A673 (cell line): ENCODE measurements around the gene SDK1. TPM values are rescaled to one million over a fixed set of nuclear protein-coding genes. Genes with fewer than 3 reads are reported as not detected.

ENCODE experiments used
- BruUV-seq: library from RNA; stranded (reverse); fragments of 400-500 nt; replicated peaks from 2 replicates; lab custom pipeline; 2021; lab: Mats Ljungman, UMichigan
- CTCF ChIA-PET: fragments of 300-600 bp; sonication (Branson Sonifier 250); formaldehyde crosslinking; loops from one replicate; lab custom pipeline; 2022; ENCODE audit warnings: antibody characterized with exemption; lab: Charles Lee
- POLR2A ChIA-PET: fragments of 300-600 bp; sonication (Branson Sonifier 250); formaldehyde crosslinking; loops from one replicate; lab custom pipeline; 2022; ENCODE audit warnings: antibody characterized with exemption; ENCODE audit not compliant: low non-redundant PET; lab: Charles Lee
- DNase-seq: peaks from one replicate; pipeline ENCODE4 v3.0.0-alpha.2; 2015; ENCODE audit warnings: low spot score
- H3K27ac ChIP-seq: fragments of 200-600 bp; sonication (generic); 2 replicates; pipeline ENCODE4 v1.5.1; 2016; ENCODE audit warnings: mixed run types, low read depth, mild to moderate bottlenecking, mixed read lengths, antibody characterized with exemption, low read length; ENCODE audit not compliant: poor library complexity, severe bottlenecking
- H3K27me3 ChIP-seq: fragments of 200-600 bp; sonication (generic); replicated peaks from 2 replicates; pipeline ENCODE4 v1.6.1; 2017; ENCODE audit warnings: mixed run types, low read depth, mild to moderate bottlenecking, mixed read lengths, antibody characterized with exemption, low read length; ENCODE audit not compliant: insufficient read depth, poor library complexity
- H3K36me3 ChIP-seq: fragments of 200-600 bp; sonication (generic); 2 replicates; pipeline ENCODE4 v1.6.1; 2016; ENCODE audit warnings: mixed run types, mild to moderate bottlenecking, mixed read lengths, antibody characterized with exemption, low read length; ENCODE audit not compliant: insufficient read depth, poor library complexity, severe bottlenecking
- H3K4me1 ChIP-seq: fragments of 200-600 bp; sonication (generic); 2 replicates; pipeline ENCODE4 v1.6.1; 2017; ENCODE audit warnings: mixed run types, mild to moderate bottlenecking, mixed read lengths, antibody characterized with exemption, low read length; ENCODE audit not compliant: insufficient read depth, poor library complexity, severe bottlenecking
- H3K4me3 ChIP-seq: fragments of 200-600 bp; sonication (generic); 2 replicates; pipeline ENCODE4 v1.5.1; 2016; ENCODE audit warnings: low read depth, mixed run types, mild to moderate bottlenecking, mixed read lengths, low read length; ENCODE audit not compliant: poor library complexity, severe bottlenecking
- H3K9me3 ChIP-seq: fragments of 200-600 bp; sonication (generic); 2 replicates; pipeline ENCODE4 v1.6.1; 2016; ENCODE audit warnings: mixed run types, low read depth, mild to moderate bottlenecking, mixed read lengths, antibody characterized with exemption, low read length; ENCODE audit not compliant: poor library complexity, severe bottlenecking
- CTCF ChIP-seq: fragments of 300-800, 200-600 bp; sonication (generic); conservative IDR thresholded peaks from 2 replicates; pipeline ENCODE4 v1.5.1; 2017; ENCODE audit warnings: low read depth, mild to moderate bottlenecking, antibody characterized with exemption, low read length, moderate library complexity, mixed read lengths
- EZH2 ChIP-seq: fragments of 200-600 bp; sonication (generic); IDR thresholded peaks from 2 replicates; pipeline ENCODE4 v1.6.1; 2017; ENCODE audit warnings: borderline replicate concordance, low read depth, mild to moderate bottlenecking, mixed read lengths, antibody characterized with exemption, low read length; ENCODE audit not compliant: poor library complexity, severe bottlenecking
- intact Hi-C: fragments of 100-400 bp; cut with micrococcal nuclease; formaldehyde crosslinking; loops from one replicate; pipeline ENCODE4 v1.10.0; 2022; ENCODE audit not compliant: unreplicated experiment
- total RNA-seq: library from RNA; stranded (reverse); gene quantifications from 2 replicates; pipeline ENCODE4 v1.2.3, GENCODE V29; 2021

Gene SDK1
- total RNA-seq, 1 experiment from 2014 or later: 14.7 TPM

- H3K4me3 ChIP-seq: no peak overlapping the region
- no TSS peak for BruUV-seq
- intact Hi-C loops: no loop called here
- peaks cover 11% of the 10 kb centered on the region for H3K27me3 ChIP-seq
- no peak overlapping the region for H3K27ac ChIP-seq
- TF ChIP-seq EZH2 (no peak), CTCF (no peak)
- H3K9me3 ChIP-seq: no peaks in the 10 kb centered on the region
- DNase-seq: no peak
- H3K36me3 ChIP-seq: no peaks in the 10 kb centered on the region
- POLR2A ChIA-PET: no interaction called here
- no peaks in the 10 kb centered on the region for H3K4me1 ChIP-seq
- CTCF ChIA-PET: no interaction called here
Measured at GRCh38 chr7:3283130-3283704, 17.8 kb upstream of the SDK1 start.

- Histone ChIP-seq H3K27ac (no peak overlapping the region), H3K4me3 (no peak overlapping the region), H3K9me3 (no peaks in the 10 kb centered on the region), H3K4me1 (no peaks in the 10 kb centered on the region), H3K36me3 (no peaks in the 10 kb centered on the region), H3K27me3 (peaks cover 4% of the 10 kb centered on the region)
- no TSS peak for BruUV-seq
- intact Hi-C loops: no loop called here
- POLR2A ChIA-PET: no interaction called here
- TF ChIP-seq CTCF: no peak
- TF ChIP-seq EZH2: no peak
- DNase-seq: no peak
- CTCF ChIA-PET: no interaction called here
Measured at GRCh38 chr7:3285652-3286051, 15.4 kb upstream of the SDK1 start.

- Histone ChIP-seq H3K4me3 (no peak overlapping the region), H3K4me1 (no peaks in the 10 kb centered on the region), H3K27ac (no peak overlapping the region), H3K36me3 (no peaks in the 10 kb centered on the region), H3K27me3 (peaks cover 4% of the 10 kb centered on the region), H3K9me3 (no peaks in the 10 kb centered on the region)
- no TSS peak for BruUV-seq
- DNase-seq: no peak
- ChIA-PET POLR2A (no interaction called here), CTCF (no interaction called here)
- TF ChIP-seq CTCF: no peak
- TF ChIP-seq EZH2: no peak
- intact Hi-C loops: no loop called here
Measured at GRCh38 chr7:3289996-3290395, 11.1 kb upstream of the SDK1 start.
